ENCODE measurements around the gene RNU7-1. TPM values are rescaled to one million over a fixed set of nuclear protein-coding genes. Genes with fewer than 3 reads are reported as not detected.

Gene RNU7-1
- total and polyA plus RNA-seq, 9 of the 15 experiments (the other 6 are each of a cell fraction or from before 2014, with no cell fraction given), result not detected

DNA sequence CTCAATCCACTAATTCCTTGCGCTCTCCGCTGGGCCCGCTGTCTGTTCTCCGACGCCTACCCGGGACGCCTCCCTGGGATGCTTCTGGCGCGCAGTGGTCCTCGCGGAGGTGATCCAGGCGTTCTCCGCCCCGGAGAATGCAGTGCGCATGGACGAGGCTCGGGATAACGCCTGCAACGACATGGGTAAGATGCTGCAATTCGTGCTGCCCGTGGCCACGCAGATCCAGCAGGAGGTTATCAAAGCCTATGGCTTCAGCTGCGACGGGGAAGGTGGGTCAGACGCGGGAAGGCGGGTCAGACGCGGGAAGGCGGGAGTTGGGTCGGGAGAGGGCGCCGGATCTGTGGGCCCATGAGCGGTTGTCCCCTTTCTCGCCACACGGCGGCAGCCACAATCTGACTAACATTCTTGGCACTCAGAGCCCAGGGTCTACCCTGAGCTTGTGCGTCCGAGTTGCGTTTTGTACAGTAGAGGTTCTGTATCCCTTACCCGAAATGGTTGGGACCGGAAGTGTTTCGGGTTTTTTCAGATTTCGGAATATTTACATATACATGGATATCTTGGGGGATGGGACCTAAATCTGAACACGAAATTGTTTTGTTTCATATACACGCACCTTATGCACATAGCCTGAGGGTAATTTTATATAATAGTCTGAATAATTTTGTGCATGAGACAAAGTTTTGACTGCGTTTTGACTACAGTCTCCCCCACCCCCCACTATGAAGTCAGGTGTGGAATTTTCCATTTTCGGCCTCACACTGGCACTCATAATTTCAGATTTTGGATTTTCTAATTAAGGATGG is 968 bp downstream of the RNU7-1 start (continued):
- TF ChIP-seq, protein P1, sequence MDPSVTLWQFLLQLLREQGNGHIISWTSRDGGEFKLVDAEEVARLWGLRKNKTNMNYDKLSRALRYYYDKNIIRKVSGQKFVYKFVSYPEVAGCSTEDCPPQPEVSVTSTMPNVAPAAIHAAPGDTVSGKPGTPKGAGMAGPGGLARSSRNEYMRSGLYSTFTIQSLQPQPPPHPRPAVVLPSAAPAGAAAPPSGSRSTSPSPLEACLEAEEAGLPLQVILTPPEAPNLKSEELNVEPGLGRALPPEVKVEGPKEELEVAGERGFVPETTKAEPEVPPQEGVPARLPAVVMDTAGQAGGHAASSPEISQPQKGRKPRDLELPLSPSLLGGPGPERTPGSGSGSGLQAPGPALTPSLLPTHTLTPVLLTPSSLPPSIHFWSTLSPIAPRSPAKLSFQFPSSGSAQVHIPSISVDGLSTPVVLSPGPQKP (CRISPR knock-in tag; IDR thresholded peaks at IDR 0.05), result no peak
- TF ChIP-seq, protein P2, sequence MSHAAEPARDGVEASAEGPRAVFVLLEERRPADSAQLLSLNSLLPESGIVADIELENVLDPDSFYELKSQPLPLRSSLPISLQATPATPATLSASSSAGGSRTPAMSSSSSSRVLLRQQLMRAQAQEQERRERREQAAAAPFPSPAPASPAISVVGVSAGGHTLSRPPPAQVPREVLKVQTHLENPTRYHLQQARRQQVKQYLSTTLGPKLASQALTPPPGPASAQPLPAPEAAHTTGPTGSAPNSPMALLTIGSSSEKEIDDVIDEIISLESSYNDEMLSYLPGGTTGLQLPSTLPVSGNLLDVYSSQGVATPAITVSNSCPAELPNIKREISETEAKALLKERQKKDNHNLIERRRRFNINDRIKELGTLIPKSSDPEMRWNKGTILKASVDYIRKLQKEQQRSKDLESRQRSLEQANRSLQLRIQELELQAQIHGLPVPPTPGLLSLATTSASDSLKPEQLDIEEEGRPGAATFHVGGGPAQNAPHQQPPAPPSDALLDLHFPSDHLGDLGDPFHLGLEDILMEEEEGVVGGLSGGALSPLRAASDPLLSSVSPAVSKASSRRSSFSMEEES (CRISPR knock-in tag; IDR thresholded peaks at IDR 0.05), result no peak
- TF ChIP-seq ZKSCAN3 (CRISPR knock-in tag; IDR thresholded peaks at IDR 0.05) (no peak), SREBF2 (CRISPR knock-in tag; IDR thresholded peaks at IDR 0.05) (no peak), ZNF232 (CRISPR knock-in tag; IDR thresholded peaks at IDR 0.05) (no peak), BACH1 (tag; IDR thresholded peaks at IDR 0.05) (no peak), MYNN (IDR thresholded peaks at IDR 0.05) (no peak), MYNN (CRISPR knock-in tag; IDR thresholded peaks at IDR 0.05) (no peak), PTRF (tag; IDR thresholded peaks at IDR 0.05) (no peak), MCM7 (IDR thresholded peaks at IDR 0.05) (no peak), ZC3H11A (IDR thresholded peaks at IDR 0.05; ENCODE audit: low read depth, low read length) (no peak), TFAM (CRISPR knock-in tag; conservative IDR thresholded peaks at IDR 0.05) (no peak), TCF7 (IDR thresholded peaks at IDR 0.05; ENCODE audit: borderline replicate concordance) (no peak), NBN (IDR thresholded peaks at IDR 0.05; ENCODE audit: low read depth) (no peak; the same call in 1 of the 2 replicates), RBM25 (IDR thresholded peaks at IDR 0.05; ENCODE audit: low read depth, low read length, severe bottlenecking) (no peak), POLR2B (IDR thresholded peaks at IDR 0.05; ENCODE audit: low read depth, partially characterized antibody) (no peak), ZNF717 (CRISPR knock-in tag; IDR thresholded peaks at IDR 0.05) (no peak), ZFX (CRISPR knock-in tag; IDR thresholded peaks at IDR 0.05) (peak; percentile 44; the same call in 1 of the 2 replicates), SMC3 (conservative IDR thresholded peaks at IDR 0.05; ENCODE audit: insufficient read depth, low read depth, low read length) (peak; percentile 68)
- TF ChIP-seq, protein P3, sequence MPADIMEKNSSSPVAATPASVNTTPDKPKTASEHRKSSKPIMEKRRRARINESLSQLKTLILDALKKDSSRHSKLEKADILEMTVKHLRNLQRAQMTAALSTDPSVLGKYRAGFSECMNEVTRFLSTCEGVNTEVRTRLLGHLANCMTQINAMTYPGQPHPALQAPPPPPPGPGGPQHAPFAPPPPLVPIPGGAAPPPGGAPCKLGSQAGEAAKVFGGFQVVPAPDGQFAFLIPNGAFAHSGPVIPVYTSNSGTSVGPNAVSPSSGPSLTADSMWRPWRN (IDR thresholded peaks at IDR 0.05; ENCODE audit: low read depth), result no peak
- TF ChIP-seq, protein P4, sequence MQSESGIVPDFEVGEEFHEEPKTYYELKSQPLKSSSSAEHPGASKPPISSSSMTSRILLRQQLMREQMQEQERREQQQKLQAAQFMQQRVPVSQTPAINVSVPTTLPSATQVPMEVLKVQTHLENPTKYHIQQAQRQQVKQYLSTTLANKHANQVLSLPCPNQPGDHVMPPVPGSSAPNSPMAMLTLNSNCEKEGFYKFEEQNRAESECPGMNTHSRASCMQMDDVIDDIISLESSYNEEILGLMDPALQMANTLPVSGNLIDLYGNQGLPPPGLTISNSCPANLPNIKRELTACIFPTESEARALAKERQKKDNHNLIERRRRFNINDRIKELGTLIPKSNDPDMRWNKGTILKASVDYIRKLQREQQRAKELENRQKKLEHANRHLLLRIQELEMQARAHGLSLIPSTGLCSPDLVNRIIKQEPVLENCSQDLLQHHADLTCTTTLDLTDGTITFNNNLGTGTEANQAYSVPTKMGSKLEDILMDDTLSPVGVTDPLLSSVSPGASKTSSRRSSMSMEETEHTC (IDR thresholded peaks at IDR 0.05), result no peak
- TF ChIP-seq, protein P5, sequence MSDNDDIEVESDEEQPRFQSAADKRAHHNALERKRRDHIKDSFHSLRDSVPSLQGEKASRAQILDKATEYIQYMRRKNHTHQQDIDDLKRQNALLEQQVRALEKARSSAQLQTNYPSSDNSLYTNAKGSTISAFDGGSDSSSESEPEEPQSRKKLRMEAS (CRISPR knock-in tag; IDR thresholded peaks at IDR 0.05), result peak; percentile 64
- TF ChIP-seq, protein P6, sequence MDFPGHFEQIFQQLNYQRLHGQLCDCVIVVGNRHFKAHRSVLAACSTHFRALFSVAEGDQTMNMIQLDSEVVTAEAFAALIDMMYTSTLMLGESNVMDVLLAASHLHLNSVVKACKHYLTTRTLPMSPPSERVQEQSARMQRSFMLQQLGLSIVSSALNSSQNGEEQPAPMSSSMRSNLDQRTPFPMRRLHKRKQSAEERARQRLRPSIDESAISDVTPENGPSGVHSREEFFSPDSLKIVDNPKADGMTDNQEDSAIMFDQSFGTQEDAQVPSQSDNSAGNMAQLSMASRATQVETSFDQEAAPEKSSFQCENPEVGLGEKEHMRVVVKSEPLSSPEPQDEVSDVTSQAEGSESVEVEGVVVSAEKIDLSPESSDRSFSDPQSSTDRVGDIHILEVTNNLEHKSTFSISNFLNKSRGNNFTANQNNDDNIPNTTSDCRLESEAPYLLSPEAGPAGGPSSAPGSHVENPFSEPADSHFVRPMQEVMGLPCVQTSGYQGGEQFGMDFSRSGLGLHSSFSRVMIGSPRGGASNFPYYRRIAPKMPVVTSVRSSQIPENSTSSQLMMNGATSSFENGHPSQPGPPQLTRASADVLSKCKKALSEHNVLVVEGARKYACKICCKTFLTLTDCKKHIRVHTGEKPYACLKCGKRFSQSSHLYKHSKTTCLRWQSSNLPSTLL (IDR thresholded peaks at IDR 0.05), result no peak

Measured in K562 (cell line).